SK-N-MC (cell line): ENCODE measurements around the gene EXT2.

Source experiments
- EZH2 ChIP-seq: fragments of 200-600 bp; sonication (generic); IDR thresholded peaks from one replicate; pipeline ENCODE4 v1.6.1; 2017; ENCODE audit warnings: antibody characterized with exemption
- POLR2AphosphoS5 ChIP-seq: IDR thresholded peaks from 2 replicates; pipeline ENCODE4 v1.6.1; 2012; ENCODE audit warnings: mild to moderate bottlenecking, low read depth, low read length, borderline replicate concordance

DNA sequence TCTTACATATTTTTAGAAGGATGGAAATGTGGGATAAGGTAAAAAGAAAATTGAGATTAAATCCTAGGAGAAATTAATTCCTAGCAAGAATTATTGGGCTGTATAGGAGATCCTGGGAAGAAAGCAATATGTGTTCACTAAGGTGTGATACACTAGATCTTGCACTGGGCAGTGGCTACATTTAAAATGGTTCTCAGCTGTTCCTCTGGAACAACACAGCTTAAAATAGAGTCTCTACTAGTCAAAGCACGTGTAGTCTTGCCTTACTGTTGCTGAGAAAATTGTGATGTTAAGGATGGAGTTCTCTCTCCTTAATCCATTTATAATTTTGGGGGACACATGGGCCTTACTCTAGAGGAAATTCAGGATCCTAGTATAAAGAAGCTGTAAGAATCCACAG is 54.9 kb downstream of the EXT2 start:
- TF ChIP-seq POLR2AphosphoS5, result no peak
- no peak for TF ChIP-seq EZH2
